HG02840 (cell line): ENCODE results near the gene RAB22A.
"Not testable (repeated sequence)": the region's sequence is repeated elsewhere in the genome, so short reads cannot be mapped to it uniquely, and the experiment has no call there.

Source experiments
- ATAC-seq: cut with Tn5 transposase; IDR thresholded peaks from one replicate; pipeline ENCODE4 v1.9.1; 2021; ENCODE audit warnings: mild to moderate bottlenecking, moderate library complexity, moderate number of reproducible peaks; ENCODE audit not compliant: unreplicated experiment, low FRiP score

RAB22A gene

GRCh38 chr20:58340151-58340550, 30.6 kb downstream of the RAB22A start:
- no peak for ATAC-seq

DNA sequence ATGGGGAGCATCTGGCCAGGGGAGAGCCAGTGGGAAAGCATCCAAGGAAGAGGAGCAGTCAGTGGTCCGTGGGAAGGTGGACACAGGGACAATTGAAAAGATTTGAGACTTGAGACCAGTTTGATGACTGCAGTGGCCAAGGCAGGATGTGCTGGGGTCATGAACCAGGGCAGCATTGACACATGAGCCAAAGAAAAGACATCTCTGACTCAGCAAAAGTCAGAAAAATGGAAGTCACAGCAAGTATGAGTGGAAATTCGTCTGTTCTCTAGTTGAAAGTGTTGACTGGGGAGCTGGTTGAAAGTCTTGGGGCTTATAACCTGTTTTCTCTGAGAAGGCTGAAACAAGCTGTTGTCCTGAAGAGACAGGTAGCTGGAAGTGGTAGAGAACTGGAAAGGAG, 31.3 kb downstream of the RAB22A start:
- ATAC-seq, result no peak

DNA sequence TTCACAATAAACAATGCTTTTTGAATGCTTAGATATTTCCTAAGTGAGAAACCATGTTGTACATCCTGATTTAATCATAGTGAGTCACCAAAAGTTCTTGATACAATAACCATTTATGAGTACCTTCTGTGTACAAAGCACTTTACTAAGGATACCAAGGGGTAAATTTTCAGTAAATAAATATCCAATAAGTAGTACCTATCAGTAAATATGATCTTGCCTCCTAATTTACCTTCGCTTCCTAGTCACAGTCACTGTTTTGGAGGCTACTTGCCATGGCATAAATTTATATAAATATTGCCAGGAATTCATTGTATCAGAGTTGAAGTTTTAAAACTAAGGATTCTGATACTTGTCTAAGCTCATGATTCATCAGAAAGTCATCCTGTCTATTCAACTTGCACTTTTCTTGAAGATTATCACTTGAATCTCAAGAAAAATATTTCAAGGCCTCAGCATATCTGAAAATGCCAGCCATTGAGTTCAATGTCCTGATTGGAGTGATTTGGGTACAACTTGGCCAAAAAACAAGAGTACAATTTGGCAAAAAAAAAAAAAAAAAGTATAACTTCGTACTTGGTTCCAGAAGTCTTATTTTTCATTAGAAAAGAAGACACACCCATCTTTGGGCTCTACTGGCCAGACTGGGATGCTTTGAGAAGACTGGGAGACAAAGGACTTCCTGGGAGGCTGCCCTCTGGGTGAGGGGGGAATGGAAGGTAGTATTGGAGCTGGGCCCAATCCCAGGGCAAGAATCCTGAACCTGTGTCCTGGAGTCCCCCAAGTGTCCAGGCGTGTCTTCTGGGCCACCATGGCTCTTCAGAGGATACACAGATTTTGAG, 32.8 kb downstream of the RAB22A start:
- ATAC-seq, result no peak

DNA sequence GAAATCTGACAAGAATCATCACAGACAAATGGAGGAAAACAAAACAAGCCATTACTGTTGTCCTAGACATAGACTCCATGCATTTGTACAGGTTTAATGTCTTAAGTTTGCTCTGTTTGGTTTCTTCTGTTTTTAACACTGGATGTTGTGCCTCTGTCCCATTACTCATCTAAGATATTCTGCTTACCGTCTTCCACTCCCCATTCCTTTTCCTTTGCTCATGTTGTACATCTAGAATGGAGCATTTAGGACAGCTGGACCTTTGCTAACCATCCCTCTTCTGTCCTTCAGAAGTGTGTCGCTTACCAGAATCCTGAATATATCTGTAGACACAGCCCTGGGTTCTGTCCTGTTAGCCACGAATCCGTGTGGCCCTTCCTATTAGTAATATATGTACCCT, 35.2 kb downstream of the RAB22A start:
- no peak for ATAC-seq

DNA sequence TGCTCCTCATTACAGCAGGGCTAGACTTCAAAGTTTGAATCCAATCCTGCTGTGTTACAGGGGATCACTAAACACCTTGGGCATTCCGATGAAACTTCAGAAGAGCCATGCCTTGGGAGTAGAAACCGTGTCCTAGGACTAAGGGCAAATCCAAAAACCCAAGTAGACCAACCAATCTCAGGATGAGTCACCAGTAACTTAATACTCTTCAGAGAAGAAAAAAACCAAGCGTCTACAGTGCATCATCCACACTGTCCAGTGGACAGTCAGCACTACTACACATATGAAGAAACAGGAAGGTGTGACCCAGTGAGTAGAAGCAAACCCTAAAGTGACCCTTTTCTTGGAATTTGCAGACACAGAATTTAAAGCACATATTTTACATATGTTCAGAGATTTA, 40.1 kb downstream of the RAB22A start:
- ATAC-seq, result no peak

DNA sequence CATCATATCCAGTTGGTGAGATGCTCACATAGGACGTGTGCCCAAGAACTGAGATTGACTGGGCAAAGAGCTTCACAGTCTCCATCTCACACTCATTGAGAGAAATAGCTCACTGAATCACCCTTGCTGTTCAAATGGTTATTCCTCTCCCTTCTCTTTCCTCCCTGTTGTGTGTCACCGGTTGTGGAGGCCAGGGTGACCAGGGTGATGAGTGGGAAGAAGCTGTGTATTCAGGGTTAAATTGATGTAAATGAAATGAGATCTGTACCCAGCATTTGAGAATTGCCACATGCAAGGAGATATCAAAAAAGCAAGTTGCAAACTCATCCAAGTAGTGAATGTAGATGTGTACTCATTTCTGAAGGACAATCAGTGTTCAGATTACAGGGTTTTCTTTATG, 43.0 kb downstream of the RAB22A start:
- ATAC-seq, result no peak

DNA sequence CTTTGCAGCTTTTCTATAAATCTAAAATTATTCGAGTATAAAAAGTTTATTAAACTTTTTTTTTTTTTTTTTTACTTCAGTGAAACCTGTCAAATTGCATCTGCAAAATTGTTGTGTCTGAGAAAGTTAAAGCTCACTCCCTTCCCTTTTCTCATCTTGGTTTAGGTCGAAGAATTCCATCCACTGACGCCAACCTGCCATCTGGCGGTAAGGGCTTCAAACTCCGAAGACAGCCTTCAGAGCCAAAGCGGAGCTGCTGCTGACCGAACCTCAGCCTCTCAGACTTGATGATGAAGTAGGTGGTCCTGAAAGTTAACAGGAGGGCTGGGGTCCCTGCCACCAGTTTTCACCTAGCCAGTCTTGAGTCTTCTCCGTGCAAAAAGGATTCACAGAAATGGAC, 49.9 kb downstream of the RAB22A start:
- no peak for ATAC-seq

DNA sequence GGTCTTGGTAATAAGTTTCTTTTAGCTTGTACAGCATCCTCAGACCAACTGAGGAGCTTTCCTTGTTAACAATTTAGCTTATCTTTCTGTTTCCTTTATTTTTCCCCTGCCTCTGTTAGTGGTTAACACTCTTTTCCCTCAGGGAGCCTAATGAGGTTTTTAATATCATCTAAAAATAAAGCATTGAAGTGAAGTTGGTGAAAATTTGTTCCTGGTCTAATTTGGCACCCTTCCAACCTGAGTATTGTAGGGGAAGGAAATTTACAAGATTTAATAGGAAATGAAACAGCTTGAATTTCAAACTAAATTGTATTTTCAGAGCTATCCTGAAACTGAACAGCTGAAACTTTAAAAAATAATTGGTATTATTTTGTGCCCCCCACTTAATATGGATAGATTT, 51.4 kb downstream of the RAB22A start:
- no peak for ATAC-seq

DNA sequence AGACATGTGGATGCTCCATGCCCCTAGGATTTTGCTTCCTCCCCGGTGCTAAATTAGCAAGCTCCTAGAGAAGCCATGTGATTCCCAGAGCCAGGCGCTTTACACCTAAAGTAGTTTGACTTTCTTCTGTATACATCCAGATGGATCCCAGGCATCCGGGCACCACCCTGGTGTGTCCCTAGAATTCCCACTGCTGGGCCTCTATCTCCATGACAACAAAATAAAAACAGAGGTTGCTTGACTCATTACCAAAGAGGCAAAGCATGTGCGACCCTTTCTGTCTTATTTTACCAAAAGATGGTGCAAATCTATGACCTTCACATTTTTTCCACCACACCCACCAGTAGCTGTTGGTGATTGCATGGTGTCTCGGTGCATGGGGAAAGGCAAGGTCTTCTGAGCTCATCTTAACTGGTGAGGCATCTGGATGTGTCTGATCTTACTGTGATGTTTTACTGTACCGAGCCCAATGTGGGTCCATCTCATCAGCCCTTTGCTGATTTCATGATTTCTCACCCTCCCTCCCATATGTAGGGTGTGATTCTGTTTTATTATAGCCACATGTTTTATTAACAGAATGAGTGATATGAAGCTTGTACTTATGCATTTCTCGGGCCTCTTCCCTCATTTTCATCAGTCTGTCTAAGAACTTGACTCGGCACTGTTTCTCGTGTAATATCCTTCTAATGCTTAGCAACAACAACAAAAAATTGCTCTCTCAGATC, 52.1 kb downstream of the RAB22A start:
- no peak for ATAC-seq

GRCh38 chr20:58362206-58362516, 52.6 kb downstream of the RAB22A start:
- no peak for ATAC-seq

- ATAC-seq, result no peak
Measured at GRCh38 chr20:58362970-58363369, 53.5 kb downstream of the RAB22A start.

DNA sequence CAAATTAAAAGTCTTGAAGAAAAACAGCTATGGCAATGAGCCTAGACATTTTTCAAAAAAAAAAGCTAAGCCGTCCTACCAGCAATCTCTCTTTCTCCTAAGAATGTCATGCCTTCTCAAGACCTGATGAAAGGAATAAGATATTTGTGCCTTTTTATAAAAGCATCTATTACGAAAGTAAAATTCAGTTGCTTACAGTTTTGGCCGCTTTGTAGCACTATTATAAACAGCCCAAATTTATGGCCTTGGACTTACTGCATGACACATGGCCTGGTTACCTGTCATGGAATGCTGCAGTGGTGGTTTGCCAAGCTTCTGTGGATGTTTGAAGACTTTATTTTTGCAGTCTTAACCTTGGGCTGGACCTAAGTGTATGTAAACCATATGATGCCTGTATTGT, 57.4 kb downstream of the RAB22A start:
- no peak for ATAC-seq

- no peak for ATAC-seq
Measured at GRCh38 chr20:58372806-58373205, 63.3 kb downstream of the RAB22A start.

DNA sequence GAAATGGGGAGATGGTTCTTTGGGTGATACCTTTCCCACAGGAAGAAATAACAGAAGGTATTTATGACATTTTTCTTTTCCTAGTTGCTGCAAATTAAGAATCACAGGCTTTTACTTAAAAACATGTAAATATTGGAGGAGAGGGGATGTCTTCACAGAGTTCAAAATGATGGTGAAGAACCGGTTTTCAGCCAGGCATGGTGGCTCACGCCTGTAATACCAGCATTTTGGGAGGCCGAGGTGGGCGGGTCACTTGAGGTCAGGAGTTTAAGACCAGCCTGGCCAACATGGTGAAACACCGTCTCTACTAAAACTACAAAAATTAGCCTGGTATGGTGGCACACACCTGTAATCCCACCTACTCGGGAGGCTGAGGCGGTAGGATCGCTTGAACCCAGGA, 63.8 kb downstream of the RAB22A start:
- ATAC-seq, result not testable (repeated sequence)

DNA sequence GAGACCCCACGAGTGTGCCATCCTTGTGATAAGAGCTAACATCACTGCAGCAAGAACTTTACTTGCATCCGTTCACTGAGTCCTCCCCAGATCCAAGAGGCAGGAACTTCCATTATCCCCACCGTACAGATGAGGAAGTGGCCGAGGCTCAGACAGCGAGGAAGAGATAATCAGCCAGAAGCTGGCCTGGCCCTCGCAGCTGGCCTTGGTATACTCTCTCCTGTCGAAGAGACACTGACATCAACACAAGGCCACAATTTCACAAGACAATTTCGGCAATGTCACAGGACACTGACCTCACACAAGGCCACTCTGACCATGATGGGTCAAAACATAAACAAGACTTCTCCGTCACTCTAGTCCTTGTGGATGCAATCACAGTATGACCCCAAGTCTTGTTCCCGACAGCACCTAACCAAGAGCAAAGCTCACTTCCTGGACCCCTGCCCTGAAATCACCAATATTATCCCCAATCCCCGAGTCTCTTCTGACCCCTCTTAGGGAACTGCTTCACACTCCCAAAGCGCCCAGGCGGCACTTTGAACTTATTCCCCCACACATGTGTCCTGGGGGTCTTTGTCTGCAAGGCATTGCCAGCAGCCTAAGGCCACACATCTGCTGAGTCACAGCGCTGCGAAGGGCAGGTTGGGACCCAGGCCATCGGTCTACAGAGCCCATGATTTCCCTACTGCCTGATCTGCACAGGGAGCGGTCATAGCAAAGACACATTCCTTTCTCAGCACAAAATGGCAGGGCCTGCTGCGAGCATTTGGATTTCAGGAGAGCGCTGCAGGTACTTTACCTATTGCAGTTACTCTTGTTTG, 64.7 kb downstream of the RAB22A start:
- ATAC-seq, result no peak

DNA sequence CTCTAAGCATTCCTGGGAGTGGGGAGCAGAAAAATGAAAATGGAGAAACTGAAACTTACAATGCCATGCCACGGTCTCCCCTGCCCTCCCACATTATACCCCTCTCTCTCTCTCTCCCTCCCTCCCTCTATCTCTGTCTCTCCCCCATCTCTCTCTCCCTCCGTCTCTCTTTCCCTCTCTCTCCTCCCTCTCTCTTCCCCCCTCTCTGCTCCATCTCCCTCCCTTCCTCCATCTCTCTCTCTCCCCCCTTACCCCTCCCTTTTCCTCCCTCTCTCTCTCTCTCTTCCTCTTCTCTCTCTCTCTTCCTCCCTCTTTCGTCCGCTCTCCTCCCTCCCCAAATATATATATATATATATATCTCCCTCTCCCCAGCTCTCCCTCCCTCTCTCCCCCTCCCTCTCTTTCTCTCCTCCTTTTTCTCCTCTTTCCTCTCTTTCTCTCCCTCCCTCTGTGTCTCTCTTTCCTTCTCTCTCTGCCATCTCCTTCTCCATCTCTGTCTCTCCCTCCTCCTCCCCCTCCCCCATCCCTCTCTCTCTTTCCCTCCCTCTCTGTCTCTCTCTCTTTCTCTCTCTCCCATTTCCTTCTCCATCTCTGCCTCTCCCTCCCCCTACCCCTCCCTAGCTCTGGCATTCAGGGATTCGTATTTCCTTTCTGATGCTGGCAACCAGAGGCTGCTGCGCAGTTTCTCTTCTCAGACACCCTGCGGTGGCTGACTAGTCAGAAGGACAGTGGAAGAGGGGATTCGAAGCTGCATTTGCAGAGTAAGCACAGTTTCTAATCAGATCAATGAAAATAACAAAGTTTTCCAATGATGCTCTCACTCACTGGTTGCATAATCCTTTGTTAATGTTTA, 65.6 kb downstream of the RAB22A start:
- ATAC-seq, result no peak

GRCh38 chr20:58375759-58376352, 66.3 kb downstream of the RAB22A start:
- ATAC-seq, result no peak

GRCh38 chr20:58377017-58377416, 67.5 kb downstream of the RAB22A start:
- no peak for ATAC-seq

DNA sequence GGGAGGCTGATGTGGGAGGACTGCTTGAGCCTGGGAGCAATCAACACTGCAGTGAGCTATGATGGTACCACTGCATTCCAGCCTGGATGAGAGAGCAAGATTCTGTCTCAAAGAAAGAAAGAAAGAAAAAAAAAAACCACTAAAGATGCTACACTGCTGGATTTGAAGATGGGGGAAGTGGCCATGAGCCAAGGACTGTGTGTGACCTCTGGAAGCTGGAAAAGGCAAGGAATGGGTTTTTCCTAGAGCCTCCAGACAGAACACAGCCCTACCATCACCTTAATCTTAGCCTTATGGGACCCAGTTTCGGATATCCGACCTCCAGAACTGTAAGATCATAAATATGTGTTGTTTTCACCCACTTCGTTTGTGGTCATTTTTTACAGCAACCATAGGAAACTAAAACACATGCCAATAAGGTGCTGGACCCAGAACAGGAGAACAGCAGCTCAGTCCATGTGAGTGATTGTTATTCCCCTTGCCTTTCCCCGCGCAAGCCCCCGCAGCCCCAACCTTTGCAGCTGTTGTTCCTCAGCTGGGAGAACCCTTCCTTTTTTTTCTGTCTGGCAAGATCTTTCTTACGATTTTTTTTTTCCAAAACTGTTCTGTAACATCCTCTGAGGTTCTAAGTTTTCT, 68.4 kb downstream of the RAB22A start:
- ATAC-seq, result no peak

- ATAC-seq, result no peak
Measured at GRCh38 chr20:58378704-58379103, 69.2 kb downstream of the RAB22A start.
